Measurements from ENCODE around the gene SIPA1. TPM values are rescaled to one million over a fixed set of nuclear protein-coding genes. Genes with fewer than 3 reads are reported as not detected.

SIPA1 gene
- total and polyA plus RNA-seq, 9 of the 15 experiments (the other 6 are each of a cell fraction or from before 2014, with no cell fraction given), result 0.25 to 85.8 (median 16.8) TPM

DNA sequence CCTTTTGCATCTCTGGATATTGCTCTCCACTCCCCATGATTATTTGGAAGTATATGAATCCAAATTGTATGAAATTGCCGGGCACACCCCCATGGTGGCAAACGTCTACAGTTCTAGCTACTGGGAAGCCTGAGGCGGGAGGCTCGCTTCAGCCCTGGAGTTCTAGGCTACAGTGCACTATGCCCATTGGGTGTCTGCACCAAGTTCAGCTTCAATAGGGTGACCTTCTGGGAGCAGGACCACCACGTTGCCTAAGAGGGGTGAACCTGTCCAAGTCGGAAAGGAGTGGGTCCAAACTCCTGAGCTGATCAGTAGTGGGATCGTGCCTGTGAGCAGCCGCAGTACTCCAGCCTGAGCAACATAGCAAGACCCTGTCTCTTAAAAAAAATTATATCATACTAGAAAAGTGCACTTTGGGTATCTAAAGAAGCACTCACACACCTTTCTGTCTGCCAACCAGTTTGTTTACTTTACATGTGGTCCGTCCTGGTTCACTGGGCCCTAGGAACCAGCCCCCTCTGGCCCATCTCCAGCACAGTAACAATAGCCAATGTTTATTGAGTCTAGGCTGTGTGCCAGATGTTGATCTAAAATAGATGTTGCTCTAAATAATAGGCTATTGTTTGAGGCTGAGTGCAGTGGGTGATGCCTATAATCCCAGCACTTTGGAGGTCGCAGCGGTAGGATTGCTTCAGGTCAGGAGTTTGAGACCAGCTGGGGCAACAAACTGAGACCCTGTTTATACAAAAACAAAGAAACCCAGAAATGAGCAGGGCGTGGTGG is 57.7 kb downstream of the SIPA1 start:
- Histone ChIP-seq H3K4me3 (no peak overlapping the region), H3K9me3 (replicated peaks; ENCODE audit: control insufficient read depth, insufficient read depth, low read depth, low read length) (no peaks in the 10 kb centered on the region), H3K9ac (ENCODE audit: insufficient read depth in 1 of 2, low read depth in 2 of 2, low read length in 2 of 2) (no peak overlapping the region), H3K79me2 (ENCODE audit: control insufficient read depth, insufficient read depth, low read length) (no peaks in the 10 kb centered on the region), H3K27ac (ENCODE audit: extremely low read depth, low read depth, low read length) (no peak overlapping the region), H3K4me1 (replicated peaks in 1 of 2; ENCODE audit: control insufficient read depth in 2 of 2, insufficient read depth in 2 of 2, low read length in 2 of 2) (peaks cover 14 to 18% of the 10 kb centered on the region in 2 experiments; a peak in 4 of 5 replicates), H4K20me1 (replicated peaks; ENCODE audit: control insufficient read depth, insufficient read depth, low read length) (no peaks in the 10 kb centered on the region), H3K27me3 (ENCODE audit: control insufficient read depth in 2 of 2, insufficient read depth in 2 of 2, low read length in 2 of 2) (peaks cover 0 to 2% of the 10 kb centered on the region in 2 experiments; a peak in 2 of 5 replicates), H3K9me1 (ENCODE audit: control insufficient read depth, insufficient read depth, low read length) (no peaks in the 10 kb centered on the region), H2AFZ (ENCODE audit: low read depth, low read length) (peak overlapping the region; percentile 34; the same call in 1 of the 2 replicates), H3K36me3 (ENCODE audit: control insufficient read depth, insufficient read depth, low read length) (no peaks in the 10 kb centered on the region), H3K4me2 (ENCODE audit: insufficient read depth, low read length) (no peak overlapping the region)
- POLR2A ChIA-PET, result interaction anchor here (1.0 to 1.2 kb wide), 3 partner anchors 13 to 189 kb away, joined by 3 to 4 read pairs (median 4); no protein-coding TSS in a partner anchor
- intact Hi-C loops (cut with micrococcal nuclease), result no loop called here
- DNase-seq (ENCODE audit: extremely low read depth in 1 of 4, low spot score in 3 of 4) (peak in 1 of 4 experiments; percentile 2), FAIRE-seq (no peak), ATAC-seq (no peak)
- WGBS (ENCODE audit: insufficient coverage, low coverage, missing lambda C conversion rate), result 71% methylated on average over 12 of the region's 12 CpGs
- no peak for TF ChIP-seq HDAC1 (IDR thresholded peaks at IDR 0.05)
- CTCF ChIA-PET (ENCODE audit: low intra/inter-chr PET ratio), result no interaction called here
- in situ Hi-C loops (cut with MboI), result no loop called here
- no TSS peak for BruUV-seq (replicated peaks)

DNA sequence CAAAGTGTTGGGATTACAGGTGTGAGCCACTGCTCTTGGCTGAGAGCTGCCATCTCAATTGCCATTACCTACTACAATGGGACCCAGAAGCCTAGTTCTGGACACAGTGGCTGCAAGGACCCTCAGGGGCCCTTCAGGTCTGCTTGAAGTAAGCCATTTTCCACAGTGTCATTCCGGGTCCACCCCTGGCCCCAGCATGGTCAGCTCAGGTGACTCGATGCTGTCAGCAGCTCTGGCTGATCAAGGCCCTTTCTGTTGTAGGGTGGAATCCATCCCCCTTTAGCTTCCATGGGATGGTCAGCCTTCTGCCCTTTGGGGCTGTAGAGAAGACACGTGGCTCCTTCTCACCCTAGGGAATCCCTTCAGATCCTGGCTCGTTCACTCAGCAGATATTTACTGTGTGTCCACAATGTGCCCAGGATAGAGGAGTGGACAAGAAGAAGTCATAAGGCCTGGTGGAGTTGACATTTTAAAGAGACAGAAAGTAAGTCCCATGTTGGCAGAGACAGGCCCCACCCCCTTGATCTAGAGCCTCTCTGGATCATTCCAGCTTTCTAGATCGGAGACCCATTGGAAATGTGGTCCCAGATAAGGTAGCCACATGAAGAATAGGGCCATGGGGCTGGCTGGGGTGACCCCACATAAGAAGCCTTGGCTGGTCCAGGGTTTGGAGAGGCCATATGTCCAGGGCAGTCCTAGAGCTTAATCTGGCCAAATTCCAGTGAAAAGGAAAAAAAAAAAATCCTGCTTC is 59.1 kb downstream of the SIPA1 start:
- in situ Hi-C loops (cut with MboI) (no loop called here), intact Hi-C loops (cut with micrococcal nuclease) (no loop called here)
- no peaks in the 10 kb centered on the region for H4K20me1 ChIP-seq (replicated peaks; ENCODE audit: control insufficient read depth, insufficient read depth, low read length)
- H3K4me2 ChIP-seq (ENCODE audit: insufficient read depth, low read length), result no peak overlapping the region
- CTCF ChIA-PET (ENCODE audit: low intra/inter-chr PET ratio), result no interaction called here
- TF ChIP-seq ILF3 (IDR thresholded peaks at IDR 0.05; ENCODE audit: borderline replicate concordance), result no peak
- TF ChIP-seq ARNT (IDR thresholded peaks at IDR 0.05), result peak in 1 of 2 experiments; percentile 94; a peak in 2 of 4 replicates
- TF ChIP-seq SLC30A9 (CRISPR knock-in tag; IDR thresholded peaks at IDR 0.05), result no peak
- no peak for TF ChIP-seq NR2C1 (IDR thresholded peaks at IDR 0.05)
- no peak for TF ChIP-seq NR2C1 (tag; IDR thresholded peaks at IDR 0.05)
- TF ChIP-seq NCOR1 (IDR thresholded peaks at IDR 0.05), result no peak
- TF ChIP-seq NEUROD1 (IDR thresholded peaks at IDR 0.05; ENCODE audit: borderline replicate concordance, low read depth, low read length, partially characterized antibody), result no peak
- TF ChIP-seq SETDB1 (IDR thresholded peaks at IDR 0.05; ENCODE audit: low read length), result no peak
- no peak for TF ChIP-seq MAFF (IDR thresholded peaks at IDR 0.05; ENCODE audit: low read length)
- no peak for TF ChIP-seq RFX1 (IDR thresholded peaks at IDR 0.05)
- ATAC-seq (no peak), FAIRE-seq (no peak), DNase-seq (ENCODE audit: extremely low read depth in 1 of 4, low spot score in 3 of 4) (peak in 1 of 4 experiments; percentile 1)
- H2AFZ ChIP-seq (ENCODE audit: low read depth, low read length), result no peak overlapping the region
- H3K4me1 ChIP-seq (replicated peaks in 1 of 2; ENCODE audit: control insufficient read depth in 2 of 2, insufficient read depth in 2 of 2, low read length in 2 of 2), result peaks cover 14 to 18% of the 10 kb centered on the region in 2 experiments; a peak in 4 of 5 replicates
- no peaks in the 10 kb centered on the region for H3K79me2 ChIP-seq (ENCODE audit: control insufficient read depth, insufficient read depth, low read length)
- H3K9me1 ChIP-seq (ENCODE audit: control insufficient read depth, insufficient read depth, low read length), result no peaks in the 10 kb centered on the region
- H3K9ac ChIP-seq (ENCODE audit: insufficient read depth in 1 of 2, low read depth in 2 of 2, low read length in 2 of 2), result no peak overlapping the region; a peak in 1 of 4 replicates
- no peaks in the 10 kb centered on the region for H3K9me3 ChIP-seq (replicated peaks; ENCODE audit: control insufficient read depth, insufficient read depth, low read depth, low read length)
- peaks cover 0 to 2% of the 10 kb centered on the region in 2 experiments; a peak in 2 of 5 replicates for H3K27me3 ChIP-seq (ENCODE audit: control insufficient read depth in 2 of 2, insufficient read depth in 2 of 2, low read length in 2 of 2)
- no peak overlapping the region for H3K27ac ChIP-seq (ENCODE audit: extremely low read depth, low read depth, low read length)
- H3K36me3 ChIP-seq (ENCODE audit: control insufficient read depth, insufficient read depth, low read length), result no peaks in the 10 kb centered on the region
- WGBS (ENCODE audit: insufficient coverage, low coverage, missing lambda C conversion rate), result 26% methylated on average over 5 of the region's 5 CpGs
- no TSS peak for BruUV-seq (replicated peaks)
- POLR2A ChIA-PET, result interaction anchor here (1.0 kb wide), 2 partner anchors 163 to 187 kb away, joined by 3 to 4 read pairs; no protein-coding TSS in a partner anchor
- no peak overlapping the region for H3K4me3 ChIP-seq
